Activated naive CD4-positive, alpha-beta T cell treated with anti-CD3 and anti-CD28 coated beads, Interleukin-2, amount 10 ng/mL, durations not matched to agents 7 days and 5 days (primary cell): ENCODE data around the gene TOMM6.

ENCODE experiments used
- CTCF ChIA-PET: fragments of 350-600 bp; sonication (Branson Sonifier 250); formaldehyde crosslinking; loops from one replicate; lab custom pipeline; 2021; ENCODE audit warnings: antibody characterized with exemption; lab: Charles Lee
- DNase-seq: peaks from one replicate; pipeline ENCODE4 v3.0.0-alpha.2; 2020
- H3K27ac Mint-ChIP-seq: one replicate; pipeline ENCODE4 v1.8.0; 2021; ENCODE audit warnings: mild to moderate bottlenecking, moderate library complexity, mixed read lengths
- H3K27me3 Mint-ChIP-seq: one replicate; pipeline ENCODE4 v1.8.0; 2021; ENCODE audit warnings: mild to moderate bottlenecking, mixed read lengths
- H3K36me3 Mint-ChIP-seq: one replicate; pipeline ENCODE4 v1.8.0; 2021; ENCODE audit warnings: mixed read lengths
- H3K4me1 Mint-ChIP-seq: one replicate; pipeline ENCODE4 v1.8.0; 2021; ENCODE audit warnings: mixed read lengths
- H3K4me3 Mint-ChIP-seq: one replicate; pipeline ENCODE4 v1.8.0; 2021; ENCODE audit warnings: mild to moderate bottlenecking, moderate library complexity, mixed read lengths
- H3K9me3 Mint-ChIP-seq: one replicate; pipeline ENCODE4 v1.8.0; 2021; ENCODE audit warnings: mixed read lengths

The TOMM6 gene

GRCh38 chr6:41771058-41771983, 16.2 kb upstream of the TOMM6 start:
- DNase-seq, result no peak
- Mint-ChIP-seq H3K36me3 (peaks cover 8% of the 10 kb centered on the region), H3K27ac (no peak overlapping the region), H3K4me3 (no peak overlapping the region), H3K4me1 (peaks cover 13% of the 10 kb centered on the region), H3K9me3 (no peaks in the 10 kb centered on the region), H3K27me3 (peaks cover 3% of the 10 kb centered on the region)
- CTCF ChIA-PET, result no interaction called here

- no peak for DNase-seq
- Mint-ChIP-seq H3K9me3 (no peaks in the 10 kb centered on the region), H3K4me3 (no peak overlapping the region), H3K27ac (no peak overlapping the region), H3K4me1 (peaks cover 12% of the 10 kb centered on the region), H3K27me3 (peaks cover 2% of the 10 kb centered on the region), H3K36me3 (peaks cover 8% of the 10 kb centered on the region)
- CTCF ChIA-PET, result interaction anchor here (1.3 to 5.1 kb wide), 7 partner anchors 11 to 274 kb away, joined by 4 to 36 read pairs (median 5); partner anchors contain the start of gene TOMM6
Observed at GRCh38 chr6:41774841-41775240, 12.7 kb upstream of the TOMM6 start.

DNA sequence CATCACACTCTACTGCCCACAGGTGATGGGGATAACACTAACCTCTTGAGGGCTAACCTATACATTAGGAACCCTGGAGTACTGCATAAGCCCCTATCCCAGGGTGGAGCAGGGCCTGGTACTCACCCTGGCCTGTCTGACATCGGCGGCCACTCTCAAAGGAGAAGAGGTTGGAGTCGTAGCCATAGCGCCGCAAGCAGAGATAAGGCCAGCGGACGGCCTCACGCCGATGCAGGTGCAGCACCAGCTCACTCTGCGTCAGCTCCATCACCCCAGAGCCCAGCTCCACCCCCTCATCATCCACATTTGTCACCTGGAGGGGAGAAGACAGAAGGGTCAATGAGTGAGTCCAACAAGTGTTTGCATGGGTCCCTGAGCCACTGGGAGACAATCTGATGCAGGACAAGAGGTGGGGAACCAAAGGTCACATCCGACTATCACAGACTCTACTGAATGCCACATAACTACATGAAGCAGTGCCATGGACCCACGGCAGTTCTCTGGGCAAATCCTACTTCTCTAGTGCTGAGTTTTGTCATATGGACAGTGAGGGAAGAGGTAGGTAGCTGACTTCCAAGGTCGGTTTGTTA, 12.1 kb upstream of the TOMM6 start:
- peaks cover 8% of the 10 kb centered on the region for H3K36me3 Mint-ChIP-seq

DNA sequence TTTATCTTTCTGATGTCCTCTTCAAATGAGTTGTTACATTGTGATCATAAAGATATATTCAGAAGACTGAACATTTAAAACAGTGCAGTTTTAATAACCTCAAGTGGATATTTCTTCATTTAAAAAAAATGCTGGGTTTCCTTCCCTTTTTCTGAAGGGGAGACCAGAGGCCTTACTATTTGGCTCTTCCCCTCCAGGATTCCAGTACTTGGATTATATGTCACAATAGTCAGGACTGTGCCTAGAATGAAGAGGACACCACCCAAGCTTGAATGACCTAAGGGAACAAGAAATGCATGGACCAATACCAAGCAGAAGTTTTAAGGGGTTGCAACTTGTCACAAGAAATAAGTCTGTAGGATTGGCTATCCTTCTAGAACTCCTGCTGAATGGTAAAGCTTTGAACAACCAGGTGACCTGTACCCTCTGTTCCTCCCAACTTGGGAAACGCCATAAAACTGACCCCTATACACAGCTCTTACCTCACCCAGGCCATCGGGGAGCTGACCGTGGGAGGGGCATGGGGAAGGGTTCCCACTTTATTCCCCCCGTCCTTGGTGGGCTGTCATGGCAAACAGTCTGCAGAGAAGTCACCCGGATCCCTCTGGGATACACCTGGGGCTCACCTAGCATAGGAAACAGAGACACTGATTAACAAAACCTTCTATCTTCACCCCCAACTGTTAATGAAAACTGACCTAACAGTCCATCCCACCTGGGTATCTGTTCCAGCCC, 9.8 kb upstream of the TOMM6 start:
- peak overlapping the region; percentile 84 for H3K4me3 Mint-ChIP-seq
- no peak overlapping the region for H3K27ac Mint-ChIP-seq
- peaks cover 1% of the 10 kb centered on the region for H3K36me3 Mint-ChIP-seq
- H3K9me3 Mint-ChIP-seq, result no peaks in the 10 kb centered on the region
- CTCF ChIA-PET, result interaction anchor here (1.1 to 5.1 kb wide), 6 partner anchors 9 to 268 kb away, joined by 3 to 36 read pairs (median 8); partner anchors contain the start of gene TOMM6
- no peak for DNase-seq
- H3K27me3 Mint-ChIP-seq, result peaks cover 31% of the 10 kb centered on the region
- peaks cover 25% of the 10 kb centered on the region for H3K4me1 Mint-ChIP-seq

More for the DNA sequence above, 12.1 kb upstream of the TOMM6 start:
- no peak overlapping the region for H3K4me3 Mint-ChIP-seq
- H3K27me3 Mint-ChIP-seq, result peaks cover 7% of the 10 kb centered on the region
- H3K27ac Mint-ChIP-seq, result no peak overlapping the region
- no peaks in the 10 kb centered on the region for H3K9me3 Mint-ChIP-seq
- no peak for DNase-seq
- CTCF ChIA-PET, result interaction anchor here (0.6 to 5.1 kb wide), 13 partner anchors 11 to 615 kb away, joined by 3 to 36 read pairs (median 5); partner anchors contain the start of gene TOMM6
- H3K4me1 Mint-ChIP-seq, result peaks cover 14% of the 10 kb centered on the region

DNA sequence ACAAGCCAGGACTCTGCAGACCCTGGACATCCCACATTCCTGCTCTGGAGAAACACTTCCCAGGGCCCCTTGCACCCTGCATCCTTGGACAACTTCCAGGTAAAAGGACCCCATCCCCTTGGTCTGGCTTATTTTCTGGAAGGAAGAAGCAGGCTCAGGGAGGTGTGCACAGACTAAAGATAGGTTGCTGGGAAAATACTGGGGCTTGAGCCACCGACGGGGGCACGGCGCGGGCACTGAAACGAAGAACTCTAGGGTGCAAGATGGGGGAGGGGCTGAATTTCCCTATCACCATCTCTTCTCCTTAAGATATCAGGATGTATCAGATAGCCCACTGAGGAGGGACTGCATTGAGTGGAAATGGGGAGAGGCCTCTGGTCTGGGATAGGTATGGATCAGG, 8.6 kb upstream of the TOMM6 start:
- Mint-ChIP-seq H3K4me3 (peak overlapping the region; percentile 84), H3K9me3 (no peaks in the 10 kb centered on the region), H3K27ac (peak overlapping the region; percentile 58), H3K36me3 (no peaks in the 10 kb centered on the region), H3K4me1 (peaks cover 25% of the 10 kb centered on the region), H3K27me3 (peaks cover 42% of the 10 kb centered on the region)
- CTCF ChIA-PET, result interaction anchor here (1.1 to 5.1 kb wide), 5 partner anchors 7 to 267 kb away, joined by 4 to 36 read pairs (median 9); partner anchors contain the start of gene TOMM6
- no peak for DNase-seq

- H3K9me3 Mint-ChIP-seq, result no peaks in the 10 kb centered on the region
Observed at GRCh38 chr6:41779336-41779735, 8.2 kb upstream of the TOMM6 start.

DNA sequence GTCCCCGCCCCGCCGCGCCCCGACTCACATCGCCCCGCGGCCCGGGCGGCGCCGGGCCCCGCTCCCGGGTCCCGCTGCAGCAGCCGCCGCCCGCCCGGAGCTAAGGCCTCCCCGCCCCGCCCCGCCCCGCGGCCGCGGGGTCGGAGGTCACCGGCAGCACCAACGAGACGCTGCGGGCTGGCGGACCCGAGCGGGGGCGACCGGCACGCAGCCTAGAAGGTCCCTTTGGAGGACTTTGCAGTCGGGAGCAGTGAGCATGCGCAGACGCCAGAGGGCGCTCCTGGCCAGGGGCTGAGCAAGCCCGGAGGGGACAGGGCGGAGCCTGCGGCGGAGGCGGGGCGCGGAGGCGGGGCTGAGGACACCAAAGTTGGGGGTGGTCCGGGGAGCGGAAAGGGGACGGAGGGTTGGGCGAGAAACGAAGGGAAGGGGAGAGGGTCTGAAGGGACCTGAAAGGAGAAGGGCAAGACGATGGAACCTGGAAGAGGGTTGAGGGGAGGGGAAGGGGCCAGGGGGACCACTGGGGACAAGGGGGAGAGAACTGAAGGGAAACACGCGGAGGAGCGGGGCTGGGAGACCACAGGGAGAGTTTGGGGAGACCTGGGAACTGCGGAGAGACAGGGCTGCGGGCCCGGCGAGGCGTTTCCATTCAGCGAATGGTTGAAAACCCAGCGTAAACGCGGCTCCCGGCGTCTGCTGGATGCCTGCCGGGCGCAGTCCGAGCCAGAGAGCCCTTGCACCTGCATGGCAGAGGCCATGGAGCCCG, 7.5 kb upstream of the TOMM6 start, which contains the start of gene FRS3:
FRS3 (minus strand) TSS at position 113 of the 763 bp plus-strand sequence. CDS start 2,913 bp downstream, outside the sequence.
- DNase-seq, result peak; percentile 99
- Mint-ChIP-seq H3K27me3 (peaks cover 51% of the 10 kb centered on the region), H3K4me1 (peaks cover 25% of the 10 kb centered on the region), H3K9me3 (no peaks in the 10 kb centered on the region), H3K36me3 (no peaks in the 10 kb centered on the region), H3K27ac (peak within 1 kb of the TSS; percentile 72), H3K4me3 (peak within 1 kb of the TSS; percentile 84)
- CTCF ChIA-PET, result interaction anchor here (0.7 to 1.0 kb wide), 2 partner anchors 263 to 264 kb away, joined by 3 read pairs; no protein-coding TSS in a partner anchor

More at GRCh38 chr6:41779336-41779735, 8.2 kb upstream of the TOMM6 start:
- Mint-ChIP-seq H3K27me3 (peaks cover 45% of the 10 kb centered on the region), H3K4me3 (peak overlapping the region; percentile 84), H3K27ac (peak overlapping the region; percentile 58), H3K36me3 (no peaks in the 10 kb centered on the region), H3K4me1 (peaks cover 25% of the 10 kb centered on the region)
- DNase-seq, result no peak
- CTCF ChIA-PET, result interaction anchor here (0.7 to 1.0 kb wide), 2 partner anchors 264 to 265 kb away, joined by 3 read pairs; no protein-coding TSS in a partner anchor

GRCh38 chr6:41780551-41781365, 6.7 kb upstream of the TOMM6 start, which contains the start of gene PRICKLE4:
PRICKLE4 (plus strand) TSS chr6:41780782; CDS start chr6:41783474, 2,692 bp downstream.
- peaks cover 59% of the 10 kb centered on the region for H3K27me3 Mint-ChIP-seq
- H3K36me3 Mint-ChIP-seq, result no peaks in the 10 kb centered on the region
- DNase-seq, result peak; percentile 49
- peak within 1 kb of the TSS; percentile 72 for H3K27ac Mint-ChIP-seq
- peaks cover 26% of the 10 kb centered on the region for H3K4me1 Mint-ChIP-seq
- CTCF ChIA-PET, result interaction anchor here (2.9 kb wide), 1 partner anchor 263 kb away, joined by 21 read pairs; no protein-coding TSS in a partner anchor
- peak within 1 kb of the TSS; percentile 84 for H3K4me3 Mint-ChIP-seq
- no peaks in the 10 kb centered on the region for H3K9me3 Mint-ChIP-seq

- H3K27me3 Mint-ChIP-seq, result peaks cover 65% of the 10 kb centered on the region
- H3K27ac Mint-ChIP-seq, result no peak overlapping the region
- no peaks in the 10 kb centered on the region for H3K36me3 Mint-ChIP-seq
- H3K4me1 Mint-ChIP-seq, result peaks cover 27% of the 10 kb centered on the region
- peak overlapping the region; percentile 59 for H3K4me3 Mint-ChIP-seq
- CTCF ChIA-PET, result interaction anchor here (2.9 kb wide), 1 partner anchor 262 kb away, joined by 21 read pairs; no protein-coding TSS in a partner anchor
- DNase-seq, result no peak
- H3K9me3 Mint-ChIP-seq, result no peaks in the 10 kb centered on the region
Observed at GRCh38 chr6:41781366-41781730, 6.1 kb upstream of the TOMM6 start.

DNA sequence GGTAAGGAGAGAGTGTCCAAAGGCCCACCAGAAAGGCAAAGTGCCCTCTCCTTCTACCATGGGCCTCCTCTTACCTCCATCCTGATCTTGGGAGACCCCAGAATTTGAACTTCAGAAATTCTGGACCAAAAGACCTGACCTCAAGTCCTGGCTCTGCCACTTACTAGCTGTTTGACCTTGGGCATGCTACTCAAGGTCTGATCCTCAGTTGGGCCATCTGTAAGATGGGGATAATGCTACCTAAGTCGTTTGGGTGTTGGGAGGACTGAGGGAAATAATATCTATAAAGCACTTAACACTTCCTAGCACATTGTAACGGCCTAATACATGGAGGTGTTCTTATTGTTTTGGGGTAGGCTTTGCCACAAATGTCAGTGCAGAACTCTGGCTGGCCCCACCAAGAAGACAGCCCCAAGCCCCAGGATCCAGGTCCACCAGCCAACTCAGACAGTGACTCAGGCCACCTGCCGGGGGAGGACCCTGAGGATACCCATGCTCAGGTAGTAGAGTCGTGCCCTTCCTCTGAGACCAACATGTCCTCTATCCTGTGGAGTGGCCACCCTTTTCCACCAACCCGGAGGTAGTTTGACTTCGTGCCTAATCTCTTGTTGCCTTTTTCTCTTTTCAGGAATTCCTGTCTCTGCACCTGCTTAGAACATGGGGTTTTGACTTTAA, 4.3 kb upstream of the TOMM6 start:
- no peak overlapping the region for H3K27ac Mint-ChIP-seq
- no peak overlapping the region for H3K4me3 Mint-ChIP-seq

DNA sequence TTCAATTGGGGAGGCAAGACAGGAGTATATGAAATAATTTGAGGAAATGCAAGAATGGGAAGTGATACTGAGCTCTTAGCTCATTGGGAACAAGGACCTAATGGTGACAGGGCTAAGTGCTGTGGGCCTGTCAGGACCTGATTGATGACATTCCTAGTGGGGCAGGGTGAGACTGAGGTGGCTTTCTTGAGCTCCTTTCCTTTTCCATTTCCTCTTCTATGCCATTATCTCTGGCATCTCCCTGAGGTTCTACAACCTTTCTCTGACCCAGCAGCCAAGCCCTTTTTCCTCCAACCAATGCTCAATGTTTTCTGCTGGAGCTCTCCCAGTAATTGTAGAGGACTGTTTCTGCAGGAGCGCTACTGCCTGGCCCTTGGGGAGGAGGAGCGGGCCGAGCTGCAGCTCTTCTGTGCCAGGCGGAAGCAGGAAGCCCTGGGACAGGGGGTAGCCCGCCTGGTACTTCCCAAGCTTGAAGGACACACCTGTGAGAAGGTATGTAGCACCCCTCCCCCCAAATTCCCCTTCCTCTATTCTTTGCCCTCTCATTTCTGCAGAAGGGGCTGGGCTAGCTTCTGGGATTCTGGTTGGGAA, 2.8 kb upstream of the TOMM6 start:
- H3K4me1 Mint-ChIP-seq, result peaks cover 27% of the 10 kb centered on the region
- H3K36me3 Mint-ChIP-seq, result peaks cover 9% of the 10 kb centered on the region
- no peak overlapping the region for H3K27ac Mint-ChIP-seq
- H3K9me3 Mint-ChIP-seq, result no peaks in the 10 kb centered on the region
- CTCF ChIA-PET, result interaction anchor here (0.9 to 6.7 kb wide), 6 partner anchors 8 to 383 kb away, joined by 4 to 97 read pairs (median 12); partner anchors contain the start of genes BYSL, MED20 and TAF8
- no peak for DNase-seq
- peaks cover 66% of the 10 kb centered on the region for H3K27me3 Mint-ChIP-seq
- H3K4me3 Mint-ChIP-seq, result peak overlapping the region; percentile 8

More for the DNA sequence above, 4.3 kb upstream of the TOMM6 start:
- Mint-ChIP-seq H3K9me3 (no peaks in the 10 kb centered on the region), H3K36me3 (peaks cover 2% of the 10 kb centered on the region), H3K4me1 (peaks cover 28% of the 10 kb centered on the region), H3K27me3 (peaks cover 66% of the 10 kb centered on the region)
- CTCF ChIA-PET, result interaction anchor here (1.4 to 2.9 kb wide), 2 partner anchors 260 to 300 kb away, joined by 3 to 21 read pairs; no protein-coding TSS in a partner anchor
- no peak for DNase-seq
